ENCODE measurements around the gene TMEM231. TPM values are rescaled to one million over a fixed set of nuclear protein-coding genes. Genes with fewer than 3 reads are reported as not detected.
"Not testable (repeated sequence)": the region's sequence is repeated elsewhere in the genome, so short reads cannot be mapped to it uniquely, and the experiment has no call there.

Gene TMEM231
- total and polyA plus RNA-seq, 3 donors from 2014 or later: 21.2 to 29.2 (median 25.4) TPM

- intact Hi-C loops (cut with DNase I; ENCODE audit: low total_unique reads): no loop called here
- no peak for DNase-seq
- 50 to 77% methylated on average over 5 of the region's 5 CpGs for WGBS, 2 donors
Observed at GRCh38 chr16:75501359-75501758, 54.7 kb downstream of the TMEM231 start.

GRCh38 chr16:75498605-75499322, 57.3 kb downstream of the TMEM231 start:
- H3K36me3 ChIP-seq (ENCODE audit: low read depth, missing control alignments); H3K9me3 ChIP-seq; intact Hi-C loops (cut with DNase I; ENCODE audit: low total_unique reads); H3K27me3 ChIP-seq; H3K27ac ChIP-seq; H3K4me3 ChIP-seq; H3K4me1 ChIP-seq: not testable (repeated sequence)
- DNase-seq: peak; percentile 80
- 33 to 35% methylated on average over 2 to 12 of the region's 13 CpGs for WGBS, 2 donors

More at GRCh38 chr16:75501359-75501758, 54.7 kb downstream of the TMEM231 start:
- Histone ChIP-seq H3K9me3 (no peaks in the 10 kb centered on the region), H3K4me3 (no peak overlapping the region), H3K27me3 (no peaks in the 10 kb centered on the region), H3K4me1 (no peaks in the 10 kb centered on the region), H3K36me3 (ENCODE audit: low read depth, missing control alignments) (no peaks in the 10 kb centered on the region), H3K27ac (no peak overlapping the region)
- no peak for TF ChIP-seq POLR2A (IDR thresholded peaks at IDR 0.05)
- no peak for TF ChIP-seq CTCF (IDR thresholded peaks at IDR 0.05)

- WGBS, 2 donors: 67 to 70% methylated on average over 4 of the region's 4 CpGs
Observed at GRCh38 chr16:75497558-75497957, 58.5 kb downstream of the TMEM231 start.

DNA sequence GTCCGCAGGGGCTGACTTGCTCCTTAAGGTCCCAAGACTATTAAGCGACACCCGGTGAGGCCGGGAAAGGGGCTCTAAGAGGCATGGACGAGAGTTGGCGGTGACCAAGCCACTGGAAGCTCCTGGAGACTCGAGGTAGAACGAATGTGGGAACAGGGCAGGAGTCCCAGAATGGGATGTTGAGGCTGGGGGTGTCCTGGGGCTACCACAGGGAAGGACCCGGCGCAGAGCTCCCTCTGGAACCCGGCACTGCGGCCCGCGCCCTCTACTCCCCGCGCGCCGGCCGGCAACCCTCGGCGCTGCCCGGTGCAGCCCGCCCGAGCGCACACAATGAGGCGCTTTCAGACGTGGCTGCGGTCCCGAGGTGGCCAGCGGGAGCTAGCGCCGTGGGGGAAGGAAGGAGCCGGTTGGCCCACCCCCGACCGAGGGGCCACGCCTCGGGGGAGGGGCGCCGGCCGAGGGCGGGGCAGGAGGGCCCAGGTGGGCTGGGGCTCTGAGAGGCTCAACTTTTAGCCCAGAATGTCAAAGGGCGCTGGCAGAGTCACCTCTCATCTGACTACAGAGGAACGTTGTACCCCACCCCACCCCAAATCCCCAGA, 60.9 kb downstream of the TMEM231 start, which contains the start of gene CHST6:
CHST6 (minus strand) TSS at position 366 of the 599 bp plus-strand sequence. CDS start 15,613 bp downstream, outside the sequence.
- H3K36me3 ChIP-seq (ENCODE audit: low read depth, missing control alignments): no peaks in the 10 kb centered on the region
- no peak for TF ChIP-seq CTCF (IDR thresholded peaks at IDR 0.05)
- TF ChIP-seq POLR2A (IDR thresholded peaks at IDR 0.05): no peak
- H3K9me3 ChIP-seq: no peaks in the 10 kb centered on the region
- H3K27ac ChIP-seq: no peak within 1 kb of the TSS
- intact Hi-C loops (cut with DNase I; ENCODE audit: low total_unique reads): no loop called here
- no peaks in the 10 kb centered on the region for H3K27me3 ChIP-seq
- peak; percentile 63 for DNase-seq
- peak within 1 kb of the TSS; percentile 30 to 39 for H3K4me3 ChIP-seq
- H3K4me1 ChIP-seq: no peaks in the 10 kb centered on the region
- WGBS, 2 donors: 4 to 20% methylated on average over 2 to 32 of the region's 43 CpGs

More at GRCh38 chr16:75497558-75497957, 58.5 kb downstream of the TMEM231 start:
- Histone ChIP-seq H3K36me3 (ENCODE audit: low read depth, missing control alignments) (no peaks in the 10 kb centered on the region), H3K27ac (no peak overlapping the region), H3K27me3 (no peaks in the 10 kb centered on the region), H3K4me1 (no peaks in the 10 kb centered on the region), H3K4me3 (no peak overlapping the region), H3K9me3 (no peaks in the 10 kb centered on the region)
- DNase-seq: no peak
- TF ChIP-seq POLR2A (IDR thresholded peaks at IDR 0.05): no peak
- no peak for TF ChIP-seq CTCF (IDR thresholded peaks at IDR 0.05)
- intact Hi-C loops (cut with DNase I; ENCODE audit: low total_unique reads): no loop called here

DNA sequence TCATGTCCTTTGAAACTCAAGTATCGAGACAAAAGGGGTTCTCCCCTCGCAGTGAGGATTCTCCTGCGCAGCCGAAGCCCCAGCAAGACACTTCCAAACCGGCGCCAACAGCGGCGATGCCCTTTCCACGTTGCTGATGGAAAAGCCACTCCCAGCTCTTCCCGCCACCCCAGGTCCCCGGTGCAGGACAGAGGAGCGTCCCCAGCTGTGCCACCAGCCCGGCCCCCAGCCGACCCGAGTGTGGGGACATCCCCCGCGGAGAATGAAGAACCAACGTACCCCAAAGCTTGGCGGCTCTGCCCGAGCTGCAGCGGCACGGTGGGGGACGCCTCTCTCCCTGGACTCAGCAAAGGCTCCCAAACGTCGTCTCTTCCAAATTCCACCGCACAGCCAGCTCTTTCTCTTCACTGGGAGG, 61.4 kb downstream of the TMEM231 start:
- DNase-seq: no peak
- Histone ChIP-seq H3K27me3 (no peaks in the 10 kb centered on the region), H3K4me1 (no peaks in the 10 kb centered on the region), H3K4me3 (peak overlapping the region; percentile 30 to 39), H3K36me3 (ENCODE audit: low read depth, missing control alignments) (no peaks in the 10 kb centered on the region), H3K9me3 (no peaks in the 10 kb centered on the region), H3K27ac (no peak overlapping the region)
- no peak for TF ChIP-seq CTCF (IDR thresholded peaks at IDR 0.05)
- TF ChIP-seq POLR2A (IDR thresholded peaks at IDR 0.05): no peak
- WGBS, 2 donors: 3 to 7% methylated on average over 13 to 26 of the region's 26 CpGs
- intact Hi-C loops (cut with DNase I; ENCODE audit: low total_unique reads): no loop called here
